HEK293 (cell line): ENCODE measurements around the gene MRPL20.

Experiments
- HOXA7 ChIP-seq: sonication (generic); formaldehyde crosslinking; IDR thresholded peaks from 2 replicates; pipeline ENCODE4 v1.8.1; 2022; ENCODE audit warnings: missing genetic modification reagents, borderline replicate concordance
- KLF1 ChIP-seq: fragments of 450-650 bp; formaldehyde crosslinking; IDR thresholded peaks from 2 replicates; pipeline ENCODE4 v1.5.1; 2016; ENCODE audit warnings: missing biosample characterization, missing genetic modification characterization
- ZNF132 ChIP-seq: fragments of 450-650 bp; formaldehyde crosslinking; IDR thresholded peaks from 2 replicates; pipeline ENCODE4 v1.5.1; 2017; ENCODE audit warnings: missing biosample characterization, missing genetic modification characterization, borderline replicate concordance
- ZNF138 ChIP-seq: fragments of 450-650 bp; formaldehyde crosslinking; IDR thresholded peaks from 2 replicates; pipeline ENCODE4 v1.5.1; 2016; ENCODE audit warnings: missing biosample characterization, missing genetic modification characterization, borderline replicate concordance
- ZNF248 ChIP-seq: fragments of 450-650 bp; formaldehyde crosslinking; IDR thresholded peaks from 2 replicates; pipeline ENCODE4 v1.5.1; 2017; ENCODE audit warnings: missing biosample characterization, missing genetic modification characterization
- ZNF324 ChIP-seq: fragments of 450-650 bp; formaldehyde crosslinking; IDR thresholded peaks from 2 replicates; pipeline ENCODE4 v1.5.1; 2016; ENCODE audit warnings: missing biosample characterization, missing genetic modification characterization
- ZNF416 ChIP-seq: fragments of 450-650 bp; formaldehyde crosslinking; IDR thresholded peaks from 2 replicates; pipeline ENCODE4 v1.5.1; 2016; ENCODE audit warnings: missing biosample characterization, missing genetic modification characterization
- ZNF76 ChIP-seq: fragments of 450-650 bp; formaldehyde crosslinking; IDR thresholded peaks from 2 replicates; pipeline ENCODE4; 2016; ENCODE audit warnings: low read depth, missing biosample characterization, missing genetic modification characterization, borderline replicate concordance
- ZNF792 ChIP-seq: fragments of 450-650 bp; formaldehyde crosslinking; IDR thresholded peaks from 2 replicates; pipeline ENCODE4 v1.5.1; 2016; ENCODE audit warnings: missing biosample characterization, missing genetic modification characterization
- TF ChIP-seq, protein P1 (sequence below): fragments of 450-650 bp; formaldehyde crosslinking; IDR thresholded peaks from 2 replicates; pipeline ENCODE4 v1.5.1; 2016; ENCODE audit warnings: missing biosample characterization, missing genetic modification characterization
- TF ChIP-seq, protein P2 (sequence below): fragments of 450-650 bp; formaldehyde crosslinking; conservative IDR thresholded peaks from 2 replicates; pipeline ENCODE4 v1.5.1; 2016; ENCODE audit warnings: low read depth, missing biosample characterization, missing genetic modification characterization

DNA sequence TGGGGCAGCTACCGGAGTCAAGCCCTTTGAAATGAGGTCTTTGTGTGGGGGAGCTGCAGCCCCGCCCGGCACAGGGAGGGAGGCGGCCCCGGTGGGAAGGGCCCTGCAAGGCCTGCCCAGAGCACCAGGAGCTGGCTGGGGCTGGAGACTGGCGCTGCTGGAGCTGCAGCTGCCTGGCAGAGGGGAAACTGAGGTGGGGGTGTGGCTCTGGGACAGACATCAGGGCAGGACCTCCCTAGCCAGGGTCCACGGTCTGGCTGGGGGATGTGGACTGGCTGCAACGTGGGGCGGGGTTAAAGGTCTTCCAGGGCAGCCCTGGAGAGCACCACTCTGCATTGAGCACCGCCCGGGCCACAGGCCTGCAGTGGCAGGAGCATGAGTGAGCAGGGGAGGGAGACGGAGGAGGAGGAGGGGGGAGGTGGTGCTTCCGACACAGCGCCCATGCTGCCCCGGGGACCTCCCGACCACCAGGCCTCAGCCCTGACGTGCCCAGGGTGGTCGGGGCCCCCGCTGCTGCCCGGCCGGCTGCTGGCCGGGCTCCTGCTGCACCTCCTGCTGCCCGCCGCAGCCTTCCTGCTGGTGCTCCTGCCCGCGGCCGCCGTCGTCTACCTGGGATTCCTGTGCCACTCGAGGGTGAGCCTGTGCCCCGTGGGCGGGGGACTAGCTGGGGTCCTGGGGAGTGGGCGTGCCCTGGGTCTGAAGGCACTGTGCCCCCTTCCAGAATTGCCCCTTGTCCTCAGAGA is 18.8 kb upstream of the MRPL20 start:
- TF ChIP-seq, protein P1, sequence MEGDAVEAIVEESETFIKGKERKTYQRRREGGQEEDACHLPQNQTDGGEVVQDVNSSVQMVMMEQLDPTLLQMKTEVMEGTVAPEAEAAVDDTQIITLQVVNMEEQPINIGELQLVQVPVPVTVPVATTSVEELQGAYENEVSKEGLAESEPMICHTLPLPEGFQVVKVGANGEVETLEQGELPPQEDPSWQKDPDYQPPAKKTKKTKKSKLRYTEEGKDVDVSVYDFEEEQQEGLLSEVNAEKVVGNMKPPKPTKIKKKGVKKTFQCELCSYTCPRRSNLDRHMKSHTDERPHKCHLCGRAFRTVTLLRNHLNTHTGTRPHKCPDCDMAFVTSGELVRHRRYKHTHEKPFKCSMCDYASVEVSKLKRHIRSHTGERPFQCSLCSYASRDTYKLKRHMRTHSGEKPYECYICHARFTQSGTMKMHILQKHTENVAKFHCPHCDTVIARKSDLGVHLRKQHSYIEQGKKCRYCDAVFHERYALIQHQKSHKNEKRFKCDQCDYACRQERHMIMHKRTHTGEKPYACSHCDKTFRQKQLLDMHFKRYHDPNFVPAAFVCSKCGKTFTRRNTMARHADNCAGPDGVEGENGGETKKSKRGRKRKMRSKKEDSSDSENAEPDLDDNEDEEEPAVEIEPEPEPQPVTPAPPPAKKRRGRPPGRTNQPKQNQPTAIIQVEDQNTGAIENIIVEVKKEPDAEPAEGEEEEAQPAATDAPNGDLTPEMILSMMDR (tag by site-specific recombination), result no peak
- no peak for TF ChIP-seq ZNF138 (tag by site-specific recombination)
- TF ChIP-seq ZNF416 (tag by site-specific recombination), result no peak
- TF ChIP-seq ZNF324, result no peak
- no peak for TF ChIP-seq ZNF248 (tag by site-specific recombination)
- TF ChIP-seq ZNF76 (tag by site-specific recombination), result no peak
- no peak for TF ChIP-seq HOXA7 (CRISPR knock-in tag)
- peak; percentile 86 for TF ChIP-seq KLF1
- TF ChIP-seq, protein P2, sequence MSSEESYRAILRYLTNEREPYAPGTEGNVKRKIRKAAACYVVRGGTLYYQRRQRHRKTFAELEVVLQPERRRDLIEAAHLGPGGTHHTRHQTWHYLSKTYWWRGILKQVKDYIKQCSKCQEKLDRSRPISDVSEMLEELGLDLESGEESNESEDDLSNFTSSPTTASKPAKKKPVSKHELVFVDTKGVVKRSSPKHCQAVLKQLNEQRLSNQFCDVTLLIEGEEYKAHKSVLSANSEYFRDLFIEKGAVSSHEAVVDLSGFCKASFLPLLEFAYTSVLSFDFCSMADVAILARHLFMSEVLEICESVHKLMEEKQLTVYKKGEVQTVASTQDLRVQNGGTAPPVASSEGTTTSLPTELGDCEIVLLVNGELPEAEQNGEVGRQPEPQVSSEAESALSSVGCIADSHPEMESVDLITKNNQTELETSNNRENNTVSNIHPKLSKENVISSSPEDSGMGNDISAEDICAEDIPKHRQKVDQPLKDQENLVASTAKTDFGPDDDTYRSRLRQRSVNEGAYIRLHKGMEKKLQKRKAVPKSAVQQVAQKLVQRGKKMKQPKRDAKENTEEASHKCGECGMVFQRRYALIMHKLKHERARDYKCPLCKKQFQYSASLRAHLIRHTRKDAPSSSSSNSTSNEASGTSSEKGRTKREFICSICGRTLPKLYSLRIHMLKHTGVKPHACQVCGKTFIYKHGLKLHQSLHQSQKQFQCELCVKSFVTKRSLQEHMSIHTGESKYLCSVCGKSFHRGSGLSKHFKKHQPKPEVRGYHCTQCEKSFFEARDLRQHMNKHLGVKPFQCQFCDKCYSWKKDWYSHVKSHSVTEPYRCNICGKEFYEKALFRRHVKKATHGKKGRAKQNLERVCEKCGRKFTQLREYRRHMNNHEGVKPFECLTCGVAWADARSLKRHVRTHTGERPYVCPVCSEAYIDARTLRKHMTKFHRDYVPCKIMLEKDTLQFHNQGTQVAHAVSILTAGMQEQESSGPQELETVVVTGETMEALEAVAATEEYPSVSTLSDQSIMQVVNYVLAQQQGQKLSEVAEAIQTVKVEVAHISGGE (tag by site-specific recombination), result no peak
- TF ChIP-seq ZNF792 (tag by site-specific recombination), result no peak
- no peak for TF ChIP-seq ZNF132 (tag by site-specific recombination)
